Measurements from ENCODE around the gene MIDN.
A peak's percentile ranks its signal among the peaks of the same experiment; 100 is the strongest.

DNA sequence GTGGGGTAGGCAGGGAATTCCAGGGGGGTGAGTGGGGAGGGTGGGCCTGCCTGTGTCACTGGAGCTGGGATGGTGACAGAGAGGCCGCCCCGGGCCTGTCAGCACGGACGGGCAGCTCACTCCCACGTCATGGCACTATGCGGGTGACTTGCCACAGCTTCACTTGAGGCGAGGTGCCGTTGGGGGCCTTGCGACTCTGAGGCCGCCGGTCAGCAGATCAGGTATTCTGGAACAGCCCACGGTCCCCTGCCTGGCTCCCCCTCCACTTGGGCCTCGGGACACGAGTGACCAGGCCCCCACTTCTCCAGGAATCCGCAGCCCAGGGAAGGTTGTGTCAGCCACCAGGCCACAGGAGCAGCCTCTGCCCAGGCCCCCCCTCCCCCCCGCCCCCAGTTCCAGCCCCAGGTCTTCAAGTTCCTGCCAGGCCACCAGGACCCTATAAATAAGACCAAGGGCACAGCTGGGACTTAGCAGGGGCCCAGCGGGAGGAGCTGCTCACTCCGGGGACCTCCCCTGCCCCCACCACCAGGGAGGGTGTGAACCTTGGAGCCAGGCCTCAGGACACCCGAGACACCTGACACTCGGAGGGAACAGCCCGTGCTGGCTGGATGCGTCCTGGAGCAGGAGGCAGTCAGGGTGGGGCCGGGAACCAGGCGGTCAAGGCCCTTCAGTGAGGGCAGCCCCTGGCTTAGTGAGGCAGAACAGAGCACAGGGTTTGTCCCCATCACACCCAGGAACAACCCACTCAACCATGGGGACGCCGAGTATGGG lies 2.7 kb upstream of the MIDN start:
- TF ChIP-seq ZNF157 (tag by site-specific recombination; IDR thresholded peaks at IDR 0.05) (no peak), HOXD13 (CRISPR knock-in tag; IDR thresholded peaks at IDR 0.05; ENCODE audit: borderline replicate concordance) (no peak), ZNF404 (tag by site-specific recombination; IDR thresholded peaks at IDR 0.05) (no peak), SP3 (tag by site-specific recombination; IDR thresholded peaks at IDR 0.05) (no peak), REPIN1 (tag by site-specific recombination; IDR thresholded peaks at IDR 0.05; ENCODE audit: low read depth) (no peak), KLF1 (tag by site-specific recombination; IDR thresholded peaks at IDR 0.05) (peak; percentile 85), ZNF777 (tag by site-specific recombination; IDR thresholded peaks at IDR 0.05; ENCODE audit: borderline replicate concordance) (no peak), ZNF830 (tag by site-specific recombination; IDR thresholded peaks at IDR 0.05; ENCODE audit: low read depth) (no peak)
- TF ChIP-seq, protein P1, sequence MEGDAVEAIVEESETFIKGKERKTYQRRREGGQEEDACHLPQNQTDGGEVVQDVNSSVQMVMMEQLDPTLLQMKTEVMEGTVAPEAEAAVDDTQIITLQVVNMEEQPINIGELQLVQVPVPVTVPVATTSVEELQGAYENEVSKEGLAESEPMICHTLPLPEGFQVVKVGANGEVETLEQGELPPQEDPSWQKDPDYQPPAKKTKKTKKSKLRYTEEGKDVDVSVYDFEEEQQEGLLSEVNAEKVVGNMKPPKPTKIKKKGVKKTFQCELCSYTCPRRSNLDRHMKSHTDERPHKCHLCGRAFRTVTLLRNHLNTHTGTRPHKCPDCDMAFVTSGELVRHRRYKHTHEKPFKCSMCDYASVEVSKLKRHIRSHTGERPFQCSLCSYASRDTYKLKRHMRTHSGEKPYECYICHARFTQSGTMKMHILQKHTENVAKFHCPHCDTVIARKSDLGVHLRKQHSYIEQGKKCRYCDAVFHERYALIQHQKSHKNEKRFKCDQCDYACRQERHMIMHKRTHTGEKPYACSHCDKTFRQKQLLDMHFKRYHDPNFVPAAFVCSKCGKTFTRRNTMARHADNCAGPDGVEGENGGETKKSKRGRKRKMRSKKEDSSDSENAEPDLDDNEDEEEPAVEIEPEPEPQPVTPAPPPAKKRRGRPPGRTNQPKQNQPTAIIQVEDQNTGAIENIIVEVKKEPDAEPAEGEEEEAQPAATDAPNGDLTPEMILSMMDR (tag by site-specific recombination; IDR thresholded peaks at IDR 0.05), result no peak
- TF ChIP-seq, protein P2, sequence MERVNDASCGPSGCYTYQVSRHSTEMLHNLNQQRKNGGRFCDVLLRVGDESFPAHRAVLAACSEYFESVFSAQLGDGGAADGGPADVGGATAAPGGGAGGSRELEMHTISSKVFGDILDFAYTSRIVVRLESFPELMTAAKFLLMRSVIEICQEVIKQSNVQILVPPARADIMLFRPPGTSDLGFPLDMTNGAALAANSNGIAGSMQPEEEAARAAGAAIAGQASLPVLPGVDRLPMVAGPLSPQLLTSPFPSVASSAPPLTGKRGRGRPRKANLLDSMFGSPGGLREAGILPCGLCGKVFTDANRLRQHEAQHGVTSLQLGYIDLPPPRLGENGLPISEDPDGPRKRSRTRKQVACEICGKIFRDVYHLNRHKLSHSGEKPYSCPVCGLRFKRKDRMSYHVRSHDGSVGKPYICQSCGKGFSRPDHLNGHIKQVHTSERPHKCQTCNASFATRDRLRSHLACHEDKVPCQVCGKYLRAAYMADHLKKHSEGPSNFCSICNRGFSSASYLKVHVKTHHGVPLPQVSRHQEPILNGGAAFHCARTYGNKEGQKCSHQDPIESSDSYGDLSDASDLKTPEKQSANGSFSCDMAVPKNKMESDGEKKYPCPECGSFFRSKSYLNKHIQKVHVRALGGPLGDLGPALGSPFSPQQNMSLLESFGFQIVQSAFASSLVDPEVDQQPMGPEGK (tag by site-specific recombination; IDR thresholded peaks at IDR 0.05), result no peak
- TF ChIP-seq, protein P3, sequence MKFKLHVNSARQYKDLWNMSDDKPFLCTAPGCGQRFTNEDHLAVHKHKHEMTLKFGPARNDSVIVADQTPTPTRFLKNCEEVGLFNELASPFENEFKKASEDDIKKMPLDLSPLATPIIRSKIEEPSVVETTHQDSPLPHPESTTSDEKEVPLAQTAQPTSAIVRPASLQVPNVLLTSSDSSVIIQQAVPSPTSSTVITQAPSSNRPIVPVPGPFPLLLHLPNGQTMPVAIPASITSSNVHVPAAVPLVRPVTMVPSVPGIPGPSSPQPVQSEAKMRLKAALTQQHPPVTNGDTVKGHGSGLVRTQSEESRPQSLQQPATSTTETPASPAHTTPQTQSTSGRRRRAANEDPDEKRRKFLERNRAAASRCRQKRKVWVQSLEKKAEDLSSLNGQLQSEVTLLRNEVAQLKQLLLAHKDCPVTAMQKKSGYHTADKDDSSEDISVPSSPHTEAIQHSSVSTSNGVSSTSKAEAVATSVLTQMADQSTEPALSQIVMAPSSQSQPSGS (tag by site-specific recombination; IDR thresholded peaks at IDR 0.05; ENCODE audit: low read depth), result no peak
- TF ChIP-seq, protein P4, sequence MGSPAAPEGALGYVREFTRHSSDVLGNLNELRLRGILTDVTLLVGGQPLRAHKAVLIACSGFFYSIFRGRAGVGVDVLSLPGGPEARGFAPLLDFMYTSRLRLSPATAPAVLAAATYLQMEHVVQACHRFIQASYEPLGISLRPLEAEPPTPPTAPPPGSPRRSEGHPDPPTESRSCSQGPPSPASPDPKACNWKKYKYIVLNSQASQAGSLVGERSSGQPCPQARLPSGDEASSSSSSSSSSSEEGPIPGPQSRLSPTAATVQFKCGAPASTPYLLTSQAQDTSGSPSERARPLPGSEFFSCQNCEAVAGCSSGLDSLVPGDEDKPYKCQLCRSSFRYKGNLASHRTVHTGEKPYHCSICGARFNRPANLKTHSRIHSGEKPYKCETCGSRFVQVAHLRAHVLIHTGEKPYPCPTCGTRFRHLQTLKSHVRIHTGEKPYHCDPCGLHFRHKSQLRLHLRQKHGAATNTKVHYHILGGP (tag by site-specific recombination; IDR thresholded peaks at IDR 0.05), result no peak
- TF ChIP-seq, protein P5, sequence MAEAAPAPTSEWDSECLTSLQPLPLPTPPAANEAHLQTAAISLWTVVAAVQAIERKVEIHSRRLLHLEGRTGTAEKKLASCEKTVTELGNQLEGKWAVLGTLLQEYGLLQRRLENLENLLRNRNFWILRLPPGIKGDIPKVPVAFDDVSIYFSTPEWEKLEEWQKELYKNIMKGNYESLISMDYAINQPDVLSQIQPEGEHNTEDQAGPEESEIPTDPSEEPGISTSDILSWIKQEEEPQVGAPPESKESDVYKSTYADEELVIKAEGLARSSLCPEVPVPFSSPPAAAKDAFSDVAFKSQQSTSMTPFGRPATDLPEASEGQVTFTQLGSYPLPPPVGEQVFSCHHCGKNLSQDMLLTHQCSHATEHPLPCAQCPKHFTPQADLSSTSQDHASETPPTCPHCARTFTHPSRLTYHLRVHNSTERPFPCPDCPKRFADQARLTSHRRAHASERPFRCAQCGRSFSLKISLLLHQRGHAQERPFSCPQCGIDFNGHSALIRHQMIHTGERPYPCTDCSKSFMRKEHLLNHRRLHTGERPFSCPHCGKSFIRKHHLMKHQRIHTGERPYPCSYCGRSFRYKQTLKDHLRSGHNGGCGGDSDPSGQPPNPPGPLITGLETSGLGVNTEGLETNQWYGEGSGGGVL (tag by site-specific recombination; IDR thresholded peaks at IDR 0.05), result no peak
- TF ChIP-seq, protein P6, sequence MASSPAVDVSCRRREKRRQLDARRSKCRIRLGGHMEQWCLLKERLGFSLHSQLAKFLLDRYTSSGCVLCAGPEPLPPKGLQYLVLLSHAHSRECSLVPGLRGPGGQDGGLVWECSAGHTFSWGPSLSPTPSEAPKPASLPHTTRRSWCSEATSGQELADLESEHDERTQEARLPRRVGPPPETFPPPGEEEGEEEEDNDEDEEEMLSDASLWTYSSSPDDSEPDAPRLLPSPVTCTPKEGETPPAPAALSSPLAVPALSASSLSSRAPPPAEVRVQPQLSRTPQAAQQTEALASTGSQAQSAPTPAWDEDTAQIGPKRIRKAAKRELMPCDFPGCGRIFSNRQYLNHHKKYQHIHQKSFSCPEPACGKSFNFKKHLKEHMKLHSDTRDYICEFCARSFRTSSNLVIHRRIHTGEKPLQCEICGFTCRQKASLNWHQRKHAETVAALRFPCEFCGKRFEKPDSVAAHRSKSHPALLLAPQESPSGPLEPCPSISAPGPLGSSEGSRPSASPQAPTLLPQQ (tag by site-specific recombination; IDR thresholded peaks at IDR 0.05), result no peak
